IPS-20b (cell line): ENCODE results near the gene FRRS1.

Source experiments
- H3K27ac ChIP-seq: one replicate; pipeline ENCODE4 v1.5.1; 2013; ENCODE audit warnings: low read length
- H3K27me3 ChIP-seq: 2 replicates; pipeline ENCODE4 v1.6.1; 2013; ENCODE audit warnings: mild to moderate bottlenecking, low read length, inconsistent platforms; ENCODE audit not compliant: insufficient read depth
- H3K36me3 ChIP-seq: 2 replicates; pipeline ENCODE4 v1.6.1; 2013; ENCODE audit warnings: low read depth, mild to moderate bottlenecking, inconsistent platforms, low read length, moderate library complexity; ENCODE audit not compliant: insufficient read depth
- H3K4me1 ChIP-seq: 2 replicates; pipeline ENCODE4 v1.6.1; 2013; ENCODE audit warnings: mild to moderate bottlenecking, control low read depth, inconsistent platforms, low read length, moderate library complexity; ENCODE audit not compliant: insufficient read depth
- H3K4me3 ChIP-seq: 2 replicates; pipeline ENCODE4 v1.5.1; 2013; ENCODE audit warnings: mild to moderate bottlenecking, low read length, inconsistent platforms
- H3K9ac ChIP-seq: 2 replicates; pipeline ENCODE4 v1.6.1; 2013; ENCODE audit warnings: low read depth, mild to moderate bottlenecking, inconsistent platforms, low read length, moderate library complexity
- H3K9me3 ChIP-seq: 2 replicates; pipeline ENCODE4 v1.6.1; 2013; ENCODE audit warnings: mild to moderate bottlenecking, low read depth, low read length, inconsistent platforms; ENCODE audit not compliant: insufficient read depth

The FRRS1 gene

GRCh38 chr1:99726818-99727217, 39.6 kb downstream of the FRRS1 start:
- peaks cover 7% of the 10 kb centered on the region; the same call in 1 of the 2 replicates for H3K4me1 ChIP-seq
- H3K9ac ChIP-seq = no peak overlapping the region
- no peak overlapping the region for H3K4me3 ChIP-seq
- H3K27me3 ChIP-seq = no peaks in the 10 kb centered on the region
- no peaks in the 10 kb centered on the region for H3K9me3 ChIP-seq
- no peaks in the 10 kb centered on the region for H3K36me3 ChIP-seq
- H3K27ac ChIP-seq = no peak overlapping the region

DNA sequence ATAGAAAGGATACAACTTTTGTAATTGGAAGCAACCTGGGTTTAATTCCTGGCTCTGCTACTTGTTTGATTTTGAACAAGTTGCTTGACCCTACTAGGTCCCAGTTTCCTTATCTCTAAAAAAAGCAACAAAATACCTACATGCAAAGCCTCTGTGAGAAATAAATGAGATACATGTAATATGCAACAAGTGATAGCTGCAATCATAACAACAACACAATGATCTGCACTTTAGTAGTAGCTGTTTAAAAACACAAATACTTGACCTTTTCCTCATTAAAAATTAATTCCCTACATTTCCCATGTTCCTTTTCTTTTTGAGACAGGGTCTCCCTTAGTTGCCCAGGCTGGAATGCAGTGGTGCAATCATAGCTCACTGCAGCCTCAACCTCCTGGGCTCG, 40.0 kb downstream of the FRRS1 start:
- Histone ChIP-seq H3K4me3 (no peak overlapping the region), H3K36me3 (no peaks in the 10 kb centered on the region), H3K27ac (no peak overlapping the region), H3K4me1 (peaks cover 7% of the 10 kb centered on the region; the same call in 1 of the 2 replicates), H3K9me3 (no peaks in the 10 kb centered on the region), H3K27me3 (no peaks in the 10 kb centered on the region), H3K9ac (no peak overlapping the region)

- Histone ChIP-seq H3K36me3 (no peaks in the 10 kb centered on the region), H3K9me3 (no peaks in the 10 kb centered on the region), H3K27me3 (no peaks in the 10 kb centered on the region), H3K9ac (no peak overlapping the region), H3K4me1 (peaks cover 7% of the 10 kb centered on the region; the same call in 1 of the 2 replicates), H3K4me3 (no peak overlapping the region), H3K27ac (no peak overlapping the region)
Measured at GRCh38 chr1:99725996-99726395, 40.4 kb downstream of the FRRS1 start.

- Histone ChIP-seq H3K9ac (no peak overlapping the region), H3K27me3 (no peaks in the 10 kb centered on the region), H3K9me3 (no peaks in the 10 kb centered on the region), H3K36me3 (no peaks in the 10 kb centered on the region), H3K27ac (no peak overlapping the region), H3K4me3 (no peak overlapping the region), H3K4me1 (peaks cover 7% of the 10 kb centered on the region; the same call in 1 of the 2 replicates)
Measured at GRCh38 chr1:99723251-99723650, 43.2 kb downstream of the FRRS1 start.

GRCh38 chr1:99717005-99717404, 49.4 kb downstream of the FRRS1 start:
- Histone ChIP-seq H3K4me3 (no peak overlapping the region), H3K9ac (no peak overlapping the region), H3K4me1 (no peaks in the 10 kb centered on the region; the same call in 1 of the 2 replicates), H3K36me3 (no peaks in the 10 kb centered on the region), H3K27ac (no peak overlapping the region), H3K27me3 (no peaks in the 10 kb centered on the region), H3K9me3 (no peaks in the 10 kb centered on the region)

- H3K4me1 ChIP-seq = no peaks in the 10 kb centered on the region
- H3K27me3 ChIP-seq = no peaks in the 10 kb centered on the region
- no peaks in the 10 kb centered on the region for H3K9me3 ChIP-seq
- H3K9ac ChIP-seq = no peak overlapping the region
- peaks cover 13% of the 10 kb centered on the region; the same call in 1 of the 2 replicates for H3K36me3 ChIP-seq
- H3K27ac ChIP-seq = no peak overlapping the region
- H3K4me3 ChIP-seq = no peak overlapping the region
Measured at GRCh38 chr1:99713006-99713405, 53.4 kb downstream of the FRRS1 start.

DNA sequence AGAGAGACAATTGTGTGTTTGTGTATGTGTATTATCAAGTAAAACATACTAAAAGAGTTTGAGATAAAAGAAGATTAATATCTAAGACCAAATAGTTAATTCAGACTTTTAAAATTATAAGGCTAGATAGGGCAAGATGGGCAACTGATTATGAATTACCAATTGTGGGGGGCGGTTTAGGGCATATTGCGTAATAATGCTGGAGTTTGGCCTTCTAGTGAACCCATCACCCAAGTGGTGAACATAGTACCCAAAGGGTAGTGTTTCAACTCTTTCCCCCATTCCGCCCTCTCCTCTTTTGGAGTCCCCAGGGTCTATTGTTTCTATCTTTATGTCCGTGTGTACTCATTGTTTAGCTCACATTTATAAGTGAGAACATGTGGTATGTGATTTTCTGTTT, 55.4 kb downstream of the FRRS1 start:
- Histone ChIP-seq H3K27me3 (no peaks in the 10 kb centered on the region), H3K9me3 (no peaks in the 10 kb centered on the region), H3K9ac (no peak overlapping the region), H3K27ac (no peak overlapping the region), H3K4me1 (no peaks in the 10 kb centered on the region), H3K4me3 (no peak overlapping the region), H3K36me3 (peaks cover 13% of the 10 kb centered on the region; the same call in 1 of the 2 replicates)

GRCh38 chr1:99707535-99708142, 58.8 kb downstream of the FRRS1 start:
- Histone ChIP-seq H3K9me3 (no peaks in the 10 kb centered on the region), H3K4me3 (no peak overlapping the region), H3K27ac (no peak overlapping the region), H3K9ac (no peak overlapping the region), H3K4me1 (no peaks in the 10 kb centered on the region), H3K27me3 (no peaks in the 10 kb centered on the region), H3K36me3 (peaks cover 13% of the 10 kb centered on the region; the same call in 1 of the 2 replicates)

GRCh38 chr1:99705385-99705784, 61.0 kb downstream of the FRRS1 start:
- no peak overlapping the region for H3K27ac ChIP-seq

GRCh38 chr1:99704356-99704816, 62.0 kb downstream of the FRRS1 start:
- no peaks in the 10 kb centered on the region; the same call in 1 of the 2 replicates for H3K36me3 ChIP-seq
- H3K27me3 ChIP-seq = no peaks in the 10 kb centered on the region
- no peaks in the 10 kb centered on the region for H3K9me3 ChIP-seq
- no peaks in the 10 kb centered on the region for H3K4me1 ChIP-seq
- no peak overlapping the region for H3K4me3 ChIP-seq
- no peak overlapping the region for H3K9ac ChIP-seq
- H3K27ac ChIP-seq = no peak overlapping the region

More at GRCh38 chr1:99705385-99705784, 61.0 kb downstream of the FRRS1 start:
- H3K9ac ChIP-seq = no peak overlapping the region
- H3K4me1 ChIP-seq = no peaks in the 10 kb centered on the region
- no peaks in the 10 kb centered on the region for H3K27me3 ChIP-seq
- H3K36me3 ChIP-seq = peaks cover 5% of the 10 kb centered on the region; the same call in 1 of the 2 replicates
- no peak overlapping the region for H3K4me3 ChIP-seq
- no peaks in the 10 kb centered on the region for H3K9me3 ChIP-seq

- no peaks in the 10 kb centered on the region for H3K4me1 ChIP-seq
- H3K27me3 ChIP-seq = no peaks in the 10 kb centered on the region
- H3K9ac ChIP-seq = no peak overlapping the region
Measured at GRCh38 chr1:99702221-99702620, 64.2 kb downstream of the FRRS1 start.

GRCh38 chr1:99700020-99700419, 66.4 kb downstream of the FRRS1 start:
- H3K27ac ChIP-seq = no peak overlapping the region
- no peaks in the 10 kb centered on the region for H3K36me3 ChIP-seq
- H3K9me3 ChIP-seq = no peaks in the 10 kb centered on the region
- H3K9ac ChIP-seq = no peak overlapping the region
- no peak overlapping the region for H3K4me3 ChIP-seq
- H3K27me3 ChIP-seq = no peaks in the 10 kb centered on the region
- no peaks in the 10 kb centered on the region for H3K4me1 ChIP-seq

More at GRCh38 chr1:99702221-99702620, 64.2 kb downstream of the FRRS1 start:
- Histone ChIP-seq H3K27ac (no peak overlapping the region), H3K4me3 (no peak overlapping the region), H3K36me3 (no peaks in the 10 kb centered on the region), H3K9me3 (no peaks in the 10 kb centered on the region)
